LNCAP (cell line): Measurements from ENCODE around the gene STK32B.

Experiments used
- TF ChIP-seq, protein P1 (sequence below): fragments of 450-650 bp; IDR thresholded peaks from 2 replicates; pipeline ENCODE4 v1.5.1; 2017; ENCODE audit warnings: mild to moderate bottlenecking

Gene STK32B

DNA sequence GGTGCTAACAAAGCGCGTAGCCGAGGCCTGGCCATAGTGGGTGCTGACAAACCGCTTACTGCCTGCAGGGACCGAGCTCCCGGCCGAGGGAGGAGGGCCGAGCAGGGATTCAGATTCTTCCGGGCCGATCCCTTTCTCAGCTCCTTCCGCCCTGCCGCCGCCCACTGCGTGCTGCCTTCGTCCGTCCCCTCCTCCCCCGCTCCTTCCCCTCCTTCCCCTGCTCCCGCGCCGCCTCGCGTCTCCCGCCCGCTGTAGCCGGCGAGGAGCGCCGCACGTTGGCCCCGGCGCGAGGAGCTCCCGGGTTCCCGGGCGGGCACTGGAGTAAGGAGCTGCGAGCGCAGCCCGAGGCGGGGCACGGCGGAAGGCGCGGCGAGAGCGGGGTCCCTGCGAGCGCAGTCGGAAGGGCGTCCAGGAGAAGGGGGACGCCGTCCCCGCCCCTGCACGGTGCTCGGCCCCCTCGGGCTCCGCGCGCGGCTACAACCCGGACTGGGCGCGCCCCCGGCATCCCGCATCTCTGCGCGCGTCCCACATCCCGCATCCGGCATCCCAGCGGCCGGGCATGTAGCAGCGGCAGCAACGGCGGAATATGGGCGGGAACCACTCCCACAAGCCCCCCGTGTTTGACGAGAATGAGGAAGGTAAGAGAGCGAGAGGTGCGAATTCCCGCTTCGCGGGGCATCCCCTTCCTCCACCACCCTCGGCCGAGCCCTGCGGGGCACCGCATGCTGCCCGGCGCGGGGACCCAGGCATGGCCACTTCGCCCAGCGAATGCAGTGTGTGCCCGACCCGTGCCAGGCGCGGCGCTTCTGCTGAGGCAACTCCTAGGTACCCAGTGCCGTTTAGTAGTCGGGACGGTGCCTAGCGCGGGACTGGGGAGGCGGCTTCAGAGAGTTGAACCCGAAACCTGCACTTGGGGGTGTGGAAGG is at the start of gene STK32B:
TSS of gene STK32B (plus strand) at position 203 of the 926 bp plus-strand sequence.
- TF ChIP-seq, protein P1, sequence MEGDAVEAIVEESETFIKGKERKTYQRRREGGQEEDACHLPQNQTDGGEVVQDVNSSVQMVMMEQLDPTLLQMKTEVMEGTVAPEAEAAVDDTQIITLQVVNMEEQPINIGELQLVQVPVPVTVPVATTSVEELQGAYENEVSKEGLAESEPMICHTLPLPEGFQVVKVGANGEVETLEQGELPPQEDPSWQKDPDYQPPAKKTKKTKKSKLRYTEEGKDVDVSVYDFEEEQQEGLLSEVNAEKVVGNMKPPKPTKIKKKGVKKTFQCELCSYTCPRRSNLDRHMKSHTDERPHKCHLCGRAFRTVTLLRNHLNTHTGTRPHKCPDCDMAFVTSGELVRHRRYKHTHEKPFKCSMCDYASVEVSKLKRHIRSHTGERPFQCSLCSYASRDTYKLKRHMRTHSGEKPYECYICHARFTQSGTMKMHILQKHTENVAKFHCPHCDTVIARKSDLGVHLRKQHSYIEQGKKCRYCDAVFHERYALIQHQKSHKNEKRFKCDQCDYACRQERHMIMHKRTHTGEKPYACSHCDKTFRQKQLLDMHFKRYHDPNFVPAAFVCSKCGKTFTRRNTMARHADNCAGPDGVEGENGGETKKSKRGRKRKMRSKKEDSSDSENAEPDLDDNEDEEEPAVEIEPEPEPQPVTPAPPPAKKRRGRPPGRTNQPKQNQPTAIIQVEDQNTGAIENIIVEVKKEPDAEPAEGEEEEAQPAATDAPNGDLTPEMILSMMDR = no peak

- TF ChIP-seq, protein P1 = no peak
Measured at GRCh38 chr4:5003372-5003857, 47.9 kb upstream of the STK32B start.

GRCh38 chr4:5003918-5004317 is 47.4 kb upstream of the STK32B start:
- TF ChIP-seq, protein P1 = no peak

GRCh38 chr4:5004496-5004895 is 46.8 kb upstream of the STK32B start:
- TF ChIP-seq, protein P1 = no peak

DNA sequence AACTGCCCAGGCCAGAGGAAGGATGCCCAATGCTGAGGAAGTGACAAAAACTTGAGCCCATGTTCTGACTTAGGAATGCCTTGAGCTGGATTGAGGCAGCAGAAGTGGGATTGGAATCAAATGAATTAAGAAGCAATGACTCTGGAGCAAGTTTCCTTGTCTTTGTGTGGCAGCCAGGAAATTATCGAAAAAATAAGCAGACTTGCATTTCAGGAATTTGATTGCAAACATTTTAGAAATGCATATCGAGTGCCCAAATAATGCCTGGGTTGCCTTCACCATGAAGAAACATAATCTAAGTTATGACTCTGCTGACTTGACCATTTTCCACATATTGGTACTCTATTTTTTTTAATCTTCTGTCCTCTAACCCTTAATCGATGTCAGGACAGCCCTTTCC is 41.5 kb upstream of the STK32B start:
- TF ChIP-seq, protein P1 = no peak

GRCh38 chr4:5010984-5011383 is 40.3 kb upstream of the STK32B start:
- TF ChIP-seq, protein P1 = no peak

DNA sequence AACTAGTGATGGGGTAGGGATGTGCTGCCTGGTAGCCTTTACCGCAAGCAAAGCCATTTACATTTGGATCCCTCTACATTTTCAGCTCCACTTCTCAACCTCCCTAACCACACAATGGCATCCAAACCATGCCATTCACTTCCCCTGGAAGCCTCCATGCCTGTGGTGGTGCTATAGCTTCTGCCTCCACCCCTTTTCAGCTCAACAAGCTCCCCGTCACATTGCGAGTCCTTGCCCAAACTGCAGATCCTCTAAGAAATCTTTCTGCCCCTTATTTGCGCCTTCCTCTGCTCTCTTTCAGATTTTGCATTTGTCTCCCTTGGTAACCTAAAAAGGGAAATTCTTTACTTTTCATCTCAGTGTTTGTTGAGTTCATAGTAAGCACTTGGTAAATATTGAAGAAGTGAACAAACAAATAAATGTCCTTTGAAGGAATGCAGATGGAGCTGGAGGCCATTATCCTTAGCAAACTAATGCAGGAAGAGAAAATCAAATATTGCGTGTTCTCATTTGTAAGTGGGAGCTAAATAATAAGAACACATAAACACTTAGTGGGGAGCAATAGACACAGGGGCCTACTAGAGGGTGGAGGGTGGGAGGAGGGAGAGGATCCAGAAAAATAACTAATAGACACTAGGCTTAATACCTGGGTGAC is 38.9 kb upstream of the STK32B start:
- TF ChIP-seq, protein P1 = no peak
